Measurements from ENCODE around the gene KIAA0513. TPM values are rescaled to one million over a fixed set of nuclear protein-coding genes. Genes with fewer than 3 reads are reported as not detected.

Gene KIAA0513
- total RNA-seq, 1 donor from 2014 or later = 12.9 TPM

DNA sequence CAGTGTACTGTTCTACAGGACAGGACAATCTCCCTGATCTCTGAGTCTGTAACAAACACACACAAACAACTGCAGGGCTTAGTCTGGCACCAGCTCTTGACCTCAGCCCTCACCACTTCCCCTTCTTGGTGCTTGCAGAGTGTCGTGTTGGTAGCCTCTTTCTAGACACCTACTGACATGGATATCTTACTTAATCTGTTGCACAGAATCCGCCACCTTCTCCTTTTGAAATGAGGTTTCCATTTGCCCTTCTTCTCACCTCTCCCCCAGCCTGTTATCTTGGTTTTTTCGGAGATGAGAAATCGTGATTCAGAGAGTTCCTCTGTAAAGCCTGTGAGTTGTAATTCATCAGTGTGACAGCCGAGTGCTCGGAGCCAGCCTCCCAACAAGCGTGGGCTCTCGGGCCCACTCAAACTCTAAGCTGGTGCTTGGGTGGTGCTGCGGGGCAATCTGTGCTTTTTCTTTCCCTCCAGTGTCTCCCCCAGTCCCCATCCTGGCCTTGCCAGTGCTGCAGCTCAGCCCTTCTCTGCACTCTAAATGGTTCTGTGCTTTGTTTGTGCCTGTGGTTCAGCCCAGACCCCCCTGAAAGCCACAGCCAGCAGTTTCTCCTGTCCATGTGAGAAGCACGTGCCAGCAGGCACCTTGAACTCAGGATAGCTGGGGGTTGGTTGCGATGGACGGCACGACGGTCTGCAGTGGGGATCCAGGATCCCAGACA lies 28.1 kb downstream of the KIAA0513 start:
- H3K4me1 Mint-ChIP-seq (ENCODE audit: unreplicated experiment) = peaks cover 29% of the 10 kb centered on the region
- H3K27me3 Mint-ChIP-seq = no peaks in the 10 kb centered on the region
- peak overlapping the region; percentile 32 for H3K27ac Mint-ChIP-seq
- H3K9me3 Mint-ChIP-seq = peaks cover 4% of the 10 kb centered on the region
- no peak for DNase-seq (ENCODE audit: extremely low spot score, unreplicated experiment)
- TF ChIP-seq, protein P1, sequence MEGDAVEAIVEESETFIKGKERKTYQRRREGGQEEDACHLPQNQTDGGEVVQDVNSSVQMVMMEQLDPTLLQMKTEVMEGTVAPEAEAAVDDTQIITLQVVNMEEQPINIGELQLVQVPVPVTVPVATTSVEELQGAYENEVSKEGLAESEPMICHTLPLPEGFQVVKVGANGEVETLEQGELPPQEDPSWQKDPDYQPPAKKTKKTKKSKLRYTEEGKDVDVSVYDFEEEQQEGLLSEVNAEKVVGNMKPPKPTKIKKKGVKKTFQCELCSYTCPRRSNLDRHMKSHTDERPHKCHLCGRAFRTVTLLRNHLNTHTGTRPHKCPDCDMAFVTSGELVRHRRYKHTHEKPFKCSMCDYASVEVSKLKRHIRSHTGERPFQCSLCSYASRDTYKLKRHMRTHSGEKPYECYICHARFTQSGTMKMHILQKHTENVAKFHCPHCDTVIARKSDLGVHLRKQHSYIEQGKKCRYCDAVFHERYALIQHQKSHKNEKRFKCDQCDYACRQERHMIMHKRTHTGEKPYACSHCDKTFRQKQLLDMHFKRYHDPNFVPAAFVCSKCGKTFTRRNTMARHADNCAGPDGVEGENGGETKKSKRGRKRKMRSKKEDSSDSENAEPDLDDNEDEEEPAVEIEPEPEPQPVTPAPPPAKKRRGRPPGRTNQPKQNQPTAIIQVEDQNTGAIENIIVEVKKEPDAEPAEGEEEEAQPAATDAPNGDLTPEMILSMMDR (conservative IDR thresholded peaks at IDR 0.05) = no peak
- peaks cover 3% of the 10 kb centered on the region for H3K36me3 Mint-ChIP-seq
- H3K4me3 Mint-ChIP-seq = peak overlapping the region; percentile 71

DNA sequence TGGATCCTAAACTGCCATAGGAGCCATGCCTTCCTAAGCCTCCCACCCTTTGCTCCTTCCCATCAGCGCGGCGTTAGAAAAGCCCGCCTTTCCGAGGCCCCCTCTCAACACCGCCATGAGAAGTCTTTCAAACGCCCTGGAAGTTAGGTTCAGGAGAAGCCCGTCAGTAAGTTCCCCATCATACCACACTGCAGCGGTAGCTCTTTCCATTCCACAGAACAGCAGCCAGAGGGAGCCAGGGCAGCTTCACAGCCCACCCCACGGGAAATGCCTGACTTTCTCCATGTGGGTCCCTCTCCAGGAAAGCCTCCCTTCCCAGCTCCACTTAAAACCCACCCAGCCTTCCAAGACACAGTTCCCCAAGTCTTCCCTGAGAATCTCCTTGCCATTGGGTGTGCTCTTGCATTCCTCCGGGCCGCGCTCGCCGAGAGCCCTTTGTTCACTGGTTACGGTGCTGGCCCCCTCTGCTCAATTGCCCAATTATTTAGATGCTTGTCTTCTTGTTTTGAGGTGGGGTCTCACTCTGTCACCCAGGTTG lies 28.7 kb downstream of the KIAA0513 start:
- Mint-ChIP-seq H3K4me1 (ENCODE audit: unreplicated experiment) (peaks cover 27% of the 10 kb centered on the region), H3K36me3 (peaks cover 3% of the 10 kb centered on the region), H3K9me3 (peaks cover 4% of the 10 kb centered on the region), H3K4me3 (no peak overlapping the region), H3K27ac (peak overlapping the region; percentile 32), H3K27me3 (no peaks in the 10 kb centered on the region)
- no peak for DNase-seq (ENCODE audit: extremely low spot score, unreplicated experiment)
- TF ChIP-seq, protein P1 (conservative IDR thresholded peaks at IDR 0.05) = peak; percentile 48

DNA sequence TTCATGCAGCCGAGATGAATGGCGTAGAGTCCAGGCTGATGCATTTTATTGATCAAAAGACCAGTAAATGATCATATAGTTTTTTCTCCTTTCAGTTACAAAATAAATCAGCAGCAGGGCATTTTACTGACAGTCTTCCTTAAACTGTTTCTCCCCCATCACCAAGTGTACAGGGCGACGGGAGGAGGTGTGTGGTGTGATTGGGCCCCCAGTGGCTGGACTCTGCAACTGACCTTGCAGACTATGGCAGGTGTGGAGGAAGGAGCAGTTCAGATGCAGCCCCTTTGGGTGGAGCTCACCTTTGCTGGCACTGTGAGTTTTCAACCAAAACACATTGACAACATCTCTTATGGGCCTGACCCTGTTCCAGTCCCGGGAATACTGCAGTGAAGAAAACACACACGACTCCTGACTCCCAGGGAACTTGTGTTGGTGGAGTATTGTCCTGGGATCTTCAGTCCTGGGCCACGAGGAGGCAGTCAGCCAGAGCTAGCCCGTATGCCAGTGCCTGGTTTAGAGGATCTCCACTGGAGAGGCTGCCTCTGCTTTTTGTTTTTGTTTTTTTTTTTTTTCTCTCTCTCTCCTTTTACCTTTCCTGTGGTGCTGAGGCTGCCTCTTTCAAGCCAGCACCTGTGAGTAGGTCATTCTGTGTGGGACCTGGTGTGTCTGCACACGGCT lies 29.8 kb downstream of the KIAA0513 start:
- TF ChIP-seq, protein P1 (conservative IDR thresholded peaks at IDR 0.05) = peak; percentile 59
- Mint-ChIP-seq H3K4me1 (ENCODE audit: unreplicated experiment) (peaks cover 23% of the 10 kb centered on the region), H3K27me3 (no peaks in the 10 kb centered on the region), H3K36me3 (peaks cover 3% of the 10 kb centered on the region), H3K27ac (no peak overlapping the region), H3K4me3 (no peak overlapping the region), H3K9me3 (peaks cover 4% of the 10 kb centered on the region)
- no peak for DNase-seq (ENCODE audit: extremely low spot score, unreplicated experiment)

DNA sequence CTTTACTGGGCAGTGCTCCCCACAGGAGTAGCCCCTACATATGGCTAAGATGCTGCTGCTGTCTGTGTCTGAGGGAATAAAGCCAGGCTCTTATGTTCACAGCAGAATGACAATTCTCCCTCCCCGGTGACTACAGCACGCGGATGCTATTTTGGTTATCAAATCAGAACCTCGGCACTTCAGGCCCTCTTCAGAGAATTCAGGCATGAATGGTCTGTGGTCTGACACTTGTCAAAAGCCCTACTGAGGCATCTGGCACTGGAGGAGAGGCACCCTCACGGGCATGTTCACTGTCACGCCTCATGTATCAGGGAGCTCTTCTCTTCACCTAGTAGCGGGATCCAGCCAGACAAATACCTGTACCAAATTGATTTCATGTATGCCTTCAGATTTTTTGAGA lies 30.4 kb downstream of the KIAA0513 start:
- no peak for DNase-seq (ENCODE audit: extremely low spot score, unreplicated experiment)
- no peak overlapping the region for H3K4me3 Mint-ChIP-seq
- no peak overlapping the region for H3K27ac Mint-ChIP-seq
- H3K4me1 Mint-ChIP-seq (ENCODE audit: unreplicated experiment) = peaks cover 26% of the 10 kb centered on the region
- H3K27me3 Mint-ChIP-seq = no peaks in the 10 kb centered on the region
- peaks cover 4% of the 10 kb centered on the region for H3K9me3 Mint-ChIP-seq
- TF ChIP-seq, protein P1 (conservative IDR thresholded peaks at IDR 0.05) = no peak
- H3K36me3 Mint-ChIP-seq = peaks cover 3% of the 10 kb centered on the region

DNA sequence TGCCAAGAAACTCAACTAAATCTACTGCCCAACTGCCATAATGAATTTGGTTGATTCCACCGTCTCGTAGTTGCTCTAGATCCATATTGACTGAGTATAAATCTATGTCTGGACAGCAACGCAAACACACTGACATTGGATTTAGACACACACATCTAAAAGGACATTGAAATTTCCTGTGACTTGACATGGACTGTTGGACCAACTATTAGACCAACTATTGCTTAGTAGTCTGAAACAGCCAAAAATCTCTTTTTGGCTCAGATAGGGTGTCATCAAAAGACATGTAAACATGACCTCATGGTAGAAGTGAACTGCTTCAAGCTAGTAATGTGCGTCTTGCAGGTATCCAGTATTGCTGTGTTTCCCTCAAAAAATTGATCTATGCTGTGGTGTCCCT lies 31.3 kb downstream of the KIAA0513 start:
- H3K4me1 Mint-ChIP-seq (ENCODE audit: unreplicated experiment) = peaks cover 26% of the 10 kb centered on the region
- H3K27ac Mint-ChIP-seq = no peak overlapping the region
- DNase-seq (ENCODE audit: extremely low spot score, unreplicated experiment) = no peak
- peaks cover 4% of the 10 kb centered on the region for H3K9me3 Mint-ChIP-seq
- no peaks in the 10 kb centered on the region for H3K36me3 Mint-ChIP-seq
- TF ChIP-seq, protein P1 (conservative IDR thresholded peaks at IDR 0.05) = no peak
- no peaks in the 10 kb centered on the region for H3K27me3 Mint-ChIP-seq
- no peak overlapping the region for H3K4me3 Mint-ChIP-seq
